GM18511 (cell line): ENCODE results near the gene HIC2.
"Not testable (repeated sequence)": the region's sequence is repeated elsewhere in the genome, so short reads cannot be mapped to it uniquely, and the experiment has no call there.

Experiments used
- ATAC-seq: cut with Tn5 transposase; IDR thresholded peaks from one replicate; pipeline ENCODE4 v1.9.1; 2021; ENCODE audit warnings: mild to moderate bottlenecking, moderate library complexity; ENCODE audit not compliant: unreplicated experiment

The HIC2 gene

GRCh38 chr22:21449531-21450319, 32.6 kb downstream of the HIC2 start:
- ATAC-seq = no peak

GRCh38 chr22:21450320-21450831, 33.2 kb downstream of the HIC2 start:
- no peak for ATAC-seq

GRCh38 chr22:21450858-21451353, 33.7 kb downstream of the HIC2 start:
- no peak for ATAC-seq

GRCh38 chr22:21451545-21452520, 34.7 kb downstream of the HIC2 start:
- no peak for ATAC-seq

GRCh38 chr22:21452666-21453065, 35.5 kb downstream of the HIC2 start:
- ATAC-seq = not testable (repeated sequence)

- ATAC-seq = not testable (repeated sequence)
Observed at GRCh38 chr22:21454998-21455333, 37.8 kb downstream of the HIC2 start.

- no peak for ATAC-seq
Observed at GRCh38 chr22:21455334-21456089, 38.3 kb downstream of the HIC2 start.

GRCh38 chr22:21457023-21457787, 40.0 kb downstream of the HIC2 start:
- no peak for ATAC-seq

GRCh38 chr22:21462672-21463071, 45.5 kb downstream of the HIC2 start:
- not testable (repeated sequence) for ATAC-seq

- not testable (repeated sequence) for ATAC-seq
Observed at GRCh38 chr22:21467337-21468193, 50.4 kb downstream of the HIC2 start, which contains the start of gene TMEM191C. Gene TMEM191C (plus strand): TSS chr22:21467387. CDS start chr22:21467460, 73 bp downstream.

GRCh38 chr22:21468194-21469096, 51.3 kb downstream of the HIC2 start:
- peak; percentile 87 for ATAC-seq

- ATAC-seq = not testable (repeated sequence)
Observed at GRCh38 chr22:21469097-21469994, 52.2 kb downstream of the HIC2 start.

GRCh38 chr22:21472984-21473383, 55.8 kb downstream of the HIC2 start:
- ATAC-seq = not testable (repeated sequence)

GRCh38 chr22:21473664-21474063, 56.5 kb downstream of the HIC2 start:
- not testable (repeated sequence) for ATAC-seq

- ATAC-seq = not testable (repeated sequence)
Observed at GRCh38 chr22:21484039-21484438, 66.9 kb downstream of the HIC2 start.

GRCh38 chr22:21487723-21488122, 70.6 kb downstream of the HIC2 start:
- not testable (repeated sequence) for ATAC-seq
